Measurements from ENCODE around the gene TNNI3K.

Gene TNNI3K

DNA sequence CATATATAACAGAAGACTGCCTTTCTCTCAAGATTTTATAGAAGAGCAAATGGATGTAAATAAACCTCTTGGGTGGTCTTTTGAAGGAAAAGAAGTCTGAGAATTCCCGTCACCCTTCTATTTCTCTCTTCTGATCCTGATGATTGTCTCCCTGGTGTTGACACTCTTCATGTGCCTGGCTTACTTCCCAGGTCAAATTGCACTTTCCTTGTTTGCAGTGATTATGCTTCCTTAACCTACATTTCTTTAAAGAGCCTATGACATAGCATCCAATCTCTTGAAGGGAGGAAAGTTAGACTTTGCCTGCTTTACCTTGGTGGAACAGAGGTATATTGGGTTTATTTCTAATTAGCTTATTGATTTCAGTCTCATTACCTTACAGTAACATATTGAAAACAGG lies 197.1 kb downstream of the TNNI3K start:
- DNase-seq (ENCODE audit: low read depth in 3 of 3, low spot score in 1 of 3), result no peak

DNA sequence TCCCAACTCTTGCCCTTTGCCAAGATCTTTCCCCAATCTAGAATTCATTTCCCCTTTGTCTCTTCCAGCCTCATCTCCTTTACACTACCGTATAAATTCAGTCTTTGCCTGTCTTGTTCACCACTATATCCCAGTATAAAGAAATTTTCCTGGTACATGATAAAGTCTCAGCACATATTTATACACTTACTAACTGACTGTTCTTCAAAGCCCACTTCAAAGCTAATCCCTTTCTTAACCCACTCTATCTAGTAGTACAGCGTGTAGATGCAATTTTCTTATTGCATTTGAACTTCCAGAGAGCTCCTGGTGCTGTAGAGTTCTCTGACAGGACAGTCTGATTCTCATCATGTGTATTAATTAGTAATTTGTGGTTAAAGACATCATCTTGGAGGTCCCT lies 199.1 kb downstream of the TNNI3K start:
- DNase-seq (ENCODE audit: low read depth in 3 of 3, low spot score in 1 of 3), result no peak

DNA sequence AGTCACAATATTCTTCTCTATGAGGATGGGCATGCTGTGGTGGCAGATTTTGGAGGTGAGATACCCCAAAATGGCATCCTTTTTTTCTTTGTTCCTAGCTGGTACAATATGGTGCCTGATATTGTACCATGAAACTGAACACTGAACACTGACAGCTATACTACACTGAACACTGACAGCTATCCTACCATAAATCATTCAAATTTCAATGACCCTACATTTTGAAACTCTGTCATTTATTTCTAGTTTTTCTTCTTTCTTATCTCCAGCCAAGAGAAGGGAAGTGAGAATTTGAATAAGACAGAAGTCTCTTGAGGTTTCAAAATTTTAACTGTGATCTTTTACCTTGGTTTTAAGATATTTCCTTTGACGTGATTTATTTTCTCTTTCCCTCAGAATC lies 200.9 kb downstream of the TNNI3K start:
- no peak for DNase-seq (ENCODE audit: low read depth in 3 of 3, low spot score in 1 of 3)

DNA sequence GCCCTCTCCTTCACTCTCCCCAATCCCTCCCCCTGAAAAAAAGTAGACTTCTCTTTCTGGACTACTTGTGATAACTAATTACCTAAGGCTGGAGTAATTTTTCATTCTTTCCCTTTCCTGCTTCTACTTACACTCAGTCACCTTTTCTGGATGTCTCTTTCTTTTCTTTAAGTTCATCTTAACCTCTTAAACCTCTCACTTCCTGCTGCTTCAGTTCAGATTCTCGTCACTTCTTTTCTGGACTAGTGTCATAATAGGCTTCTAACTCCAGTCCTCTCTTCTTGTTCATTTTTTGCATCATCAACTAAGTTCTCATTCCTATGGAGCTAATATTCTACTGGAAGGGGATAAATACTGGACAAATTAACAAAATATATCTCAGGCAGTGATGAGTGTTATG lies 201.8 kb downstream of the TNNI3K start:
- DNase-seq (ENCODE audit: low read depth in 3 of 3, low spot score in 1 of 3), result no peak

DNA sequence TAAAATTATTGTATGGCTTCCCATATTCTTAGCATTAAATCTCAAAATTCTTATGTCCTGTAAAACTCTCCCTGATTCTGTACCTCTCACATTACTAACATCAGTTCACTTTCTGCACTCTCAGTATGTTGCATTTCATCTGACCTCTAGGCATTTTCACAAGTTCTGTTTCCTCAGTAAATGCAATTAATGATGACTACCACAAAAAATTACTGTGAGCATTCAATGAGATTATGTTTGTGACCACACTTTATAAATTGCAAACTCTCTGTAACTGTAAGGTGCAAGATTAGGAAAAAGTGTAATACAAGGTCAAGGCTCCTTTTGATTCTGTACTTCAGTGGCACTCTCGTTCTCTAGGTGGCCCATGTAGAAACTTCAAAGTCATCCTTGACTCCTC lies 216.8 kb downstream of the TNNI3K start:
- no peak for DNase-seq (ENCODE audit: low read depth in 3 of 3, low spot score in 1 of 3)

DNA sequence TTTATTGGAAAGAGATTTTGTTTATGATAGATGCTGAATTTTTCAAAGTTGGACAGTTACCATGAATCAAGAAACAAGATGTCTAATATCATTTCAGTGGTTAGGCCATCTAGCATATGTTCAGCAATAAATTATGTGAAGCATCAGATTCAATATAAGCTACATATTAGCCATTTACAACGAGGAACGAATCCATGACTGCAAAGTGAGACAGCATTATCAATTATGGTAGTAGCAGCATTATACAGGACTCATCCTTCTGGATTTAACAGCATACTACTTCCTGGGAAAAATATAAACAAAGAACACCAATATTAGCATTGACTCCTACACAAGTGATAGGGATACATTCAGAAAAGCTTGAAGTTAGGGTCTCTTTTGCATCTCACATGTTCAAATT lies 218.1 kb downstream of the TNNI3K start:
- DNase-seq (ENCODE audit: low read depth in 3 of 3, low spot score in 1 of 3), result no peak

DNA sequence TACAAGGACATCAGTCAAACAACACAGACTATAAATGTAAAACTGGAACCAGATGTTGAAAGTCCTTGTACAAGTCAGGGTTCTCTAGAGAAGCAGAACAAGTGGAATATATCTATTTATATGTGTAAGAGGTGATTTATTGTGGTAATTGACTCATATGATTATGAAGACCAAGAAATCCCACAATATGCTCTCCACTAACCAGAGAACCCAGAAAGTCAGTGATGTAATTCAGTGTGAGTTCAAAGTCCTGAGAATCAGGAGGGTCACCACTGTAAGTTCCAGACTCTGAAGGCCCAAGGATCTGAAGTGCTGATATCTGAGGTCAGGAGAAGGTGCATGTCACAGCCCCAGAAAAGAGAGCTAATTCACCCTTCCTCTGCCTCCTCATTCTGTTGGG lies 220.2 kb downstream of the TNNI3K start:
- no peak for DNase-seq (ENCODE audit: low read depth in 3 of 3, low spot score in 1 of 3)

DNA sequence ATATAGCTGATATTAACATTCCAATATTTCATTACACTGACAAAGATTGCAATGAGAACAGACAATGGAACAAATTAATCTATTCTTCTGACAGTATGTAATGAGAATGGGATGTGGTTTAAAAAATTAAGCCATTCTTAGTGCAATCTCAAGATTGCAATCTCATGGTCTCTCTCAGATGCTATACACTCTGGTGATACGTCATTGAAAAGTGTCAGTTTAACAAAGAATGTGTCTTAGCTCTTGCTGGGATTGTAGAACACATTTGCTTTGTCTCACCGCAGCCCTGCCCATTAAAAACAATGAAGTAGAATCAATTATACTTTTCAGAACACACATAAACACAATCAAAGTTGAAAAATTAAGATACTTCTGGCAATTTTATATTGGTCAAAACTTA lies 222.1 kb downstream of the TNNI3K start:
- no peak for DNase-seq (ENCODE audit: low read depth in 3 of 3, low spot score in 1 of 3)

DNA sequence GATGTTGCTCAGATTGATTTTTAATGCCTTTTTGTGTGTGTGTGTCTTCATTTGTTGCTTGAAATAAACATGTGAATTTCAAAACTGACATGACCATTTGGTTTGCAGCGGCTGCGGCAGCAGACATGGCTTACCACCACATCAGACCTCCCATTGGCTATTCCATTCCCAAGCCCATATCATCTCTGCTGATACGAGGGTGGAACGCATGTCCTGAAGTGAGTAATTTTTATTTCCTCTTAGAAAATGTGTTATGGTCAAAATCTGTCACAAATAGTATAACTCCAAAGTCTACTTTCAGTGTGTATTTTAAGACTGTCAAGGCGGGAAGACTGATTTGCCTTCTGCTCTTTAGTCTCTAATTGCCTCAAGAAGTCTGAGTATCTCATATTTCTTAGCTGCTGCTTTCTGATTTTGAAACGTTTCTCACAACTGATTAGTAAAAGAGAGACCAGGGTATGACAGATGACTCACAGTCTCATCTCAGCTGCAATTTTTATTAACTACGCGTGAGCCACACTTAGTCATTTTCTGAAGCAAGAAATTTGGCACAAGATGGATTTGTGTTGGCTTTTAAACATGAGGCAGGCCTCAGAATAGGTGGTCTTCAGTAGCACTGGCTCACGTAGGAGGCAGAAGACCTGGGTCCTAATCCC lies 228.3 kb downstream of the TNNI3K start:
- DNase-seq (ENCODE audit: low read depth in 3 of 3, low spot score in 1 of 3), result no peak

DNA sequence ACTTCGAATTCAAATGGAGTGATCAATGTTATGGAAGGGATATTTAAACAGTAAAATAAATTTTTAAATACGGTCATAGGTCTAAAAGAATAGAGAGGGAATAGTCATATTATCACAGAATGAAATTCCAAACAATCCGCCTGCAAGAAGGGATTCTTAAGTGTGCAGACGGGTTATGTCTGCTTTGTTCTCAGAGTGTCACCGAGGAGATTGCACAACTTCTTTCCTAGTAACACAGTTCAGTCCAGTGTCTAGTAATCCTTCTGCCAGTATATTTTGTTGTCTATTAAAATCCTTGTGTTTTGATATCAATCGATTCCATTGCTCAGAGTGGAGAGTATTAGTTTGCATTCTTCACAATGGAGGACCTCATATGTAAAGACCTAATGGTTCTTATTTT lies 228.8 kb downstream of the TNNI3K start:
- DNase-seq (ENCODE audit: low read depth in 3 of 3, low spot score in 1 of 3), result no peak

DNA sequence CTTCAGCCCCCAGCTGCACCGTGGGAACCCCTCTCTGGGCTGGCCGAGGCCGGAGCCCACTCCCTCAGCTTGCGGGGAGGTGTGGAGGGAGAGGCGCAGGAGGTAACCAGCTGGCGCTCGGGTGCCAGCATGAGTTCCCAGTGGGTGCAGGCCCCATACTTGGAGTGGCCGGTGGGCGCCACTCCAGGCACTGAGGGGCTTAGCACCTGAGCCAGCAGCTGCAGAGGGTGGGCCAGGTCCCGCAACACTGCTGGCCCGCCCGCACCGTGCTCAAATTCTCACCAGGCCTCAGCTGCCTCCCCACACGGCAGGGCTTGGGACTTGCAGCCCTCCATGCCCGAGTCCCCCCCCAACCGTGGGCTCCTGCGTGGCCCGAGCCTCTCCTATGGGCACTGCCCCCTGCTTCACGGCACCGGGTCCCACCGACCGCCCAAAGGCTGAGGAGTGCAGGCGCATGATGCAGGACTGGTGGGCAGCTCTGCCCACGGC lies 230.1 kb downstream of the TNNI3K start:
- no peak for DNase-seq (ENCODE audit: low read depth in 3 of 3, low spot score in 1 of 3)

DNA sequence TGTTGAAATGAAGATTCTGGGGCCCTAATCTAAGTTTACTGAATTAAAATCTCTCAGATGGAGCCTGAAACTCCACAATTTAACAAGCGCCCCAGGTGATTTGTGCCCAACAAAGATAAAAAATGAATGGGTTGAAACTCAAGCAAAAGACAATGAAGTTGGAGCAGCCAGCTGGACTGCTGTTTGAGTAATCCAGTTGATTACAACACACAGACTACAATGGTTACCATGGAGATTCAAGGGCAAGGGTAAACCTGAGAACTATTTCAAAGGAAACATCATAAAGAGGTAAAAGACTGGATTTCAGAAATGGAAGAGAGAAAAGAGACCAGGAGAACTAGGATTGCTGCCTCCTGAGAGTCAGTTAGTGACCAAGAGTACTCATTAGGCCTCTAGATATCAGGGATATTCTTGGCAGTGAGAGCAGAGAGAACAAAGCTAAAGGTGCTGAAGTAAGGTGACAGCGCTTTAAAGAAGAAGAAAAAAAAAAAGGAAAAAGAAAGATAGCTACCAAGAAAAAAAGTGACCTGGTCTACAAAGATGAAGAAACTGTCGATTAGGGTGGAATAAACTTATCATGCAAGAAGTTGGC lies 232.7 kb downstream of the TNNI3K start:
- DNase-seq (ENCODE audit: low read depth in 3 of 3, low spot score in 1 of 3), result no peak

DNA sequence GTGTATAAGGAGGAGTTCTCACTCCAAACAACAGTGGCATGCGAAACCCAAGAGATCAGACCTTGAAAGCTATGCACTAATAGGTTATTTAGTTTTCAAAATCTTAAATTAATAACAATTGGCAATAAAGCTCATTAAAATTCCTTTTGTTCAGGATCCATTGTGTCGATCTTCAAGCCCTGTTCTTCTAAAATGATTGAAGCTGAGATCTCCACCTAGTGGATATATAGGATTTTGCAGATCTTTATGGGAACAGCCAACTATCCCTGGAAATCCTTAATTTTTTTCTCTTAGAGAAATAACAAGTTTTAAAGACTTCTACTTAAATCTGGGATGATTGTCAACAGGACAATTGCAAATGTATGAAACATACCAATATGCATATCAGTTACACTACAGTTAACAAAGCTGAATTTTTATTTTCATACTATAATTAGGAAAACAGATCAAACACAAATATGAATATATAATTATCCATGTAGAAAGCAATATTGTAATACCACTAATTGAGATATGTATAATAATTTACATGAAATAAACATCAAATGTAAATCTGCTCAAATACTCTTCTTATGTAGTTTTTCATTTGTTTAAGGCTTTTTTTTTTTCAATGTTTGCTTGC lies 233.9 kb downstream of the TNNI3K start:
- DNase-seq (ENCODE audit: low read depth in 3 of 3, low spot score in 1 of 3), result no peak

DNA sequence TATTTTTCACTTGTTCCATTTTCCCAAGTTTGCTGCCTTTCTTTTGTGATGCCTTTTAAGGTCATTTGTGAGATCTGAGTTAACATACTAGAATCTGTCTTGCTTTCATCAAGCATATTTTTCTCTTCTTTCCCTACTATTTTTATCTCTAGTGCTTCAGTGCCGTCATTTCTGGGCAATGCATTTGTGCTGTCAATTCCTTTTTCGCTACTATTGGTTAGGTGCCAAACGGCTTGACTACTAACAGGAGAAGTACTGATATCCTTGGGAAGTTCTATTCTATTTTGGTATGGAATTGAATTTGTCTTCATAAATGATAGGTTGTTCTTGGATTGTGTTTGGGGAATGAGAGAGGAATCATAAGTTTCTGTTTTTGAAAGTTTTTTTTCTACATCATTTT lies 235.1 kb downstream of the TNNI3K start:
- DNase-seq (ENCODE audit: low read depth in 3 of 3, low spot score in 1 of 3), result no peak

DNA sequence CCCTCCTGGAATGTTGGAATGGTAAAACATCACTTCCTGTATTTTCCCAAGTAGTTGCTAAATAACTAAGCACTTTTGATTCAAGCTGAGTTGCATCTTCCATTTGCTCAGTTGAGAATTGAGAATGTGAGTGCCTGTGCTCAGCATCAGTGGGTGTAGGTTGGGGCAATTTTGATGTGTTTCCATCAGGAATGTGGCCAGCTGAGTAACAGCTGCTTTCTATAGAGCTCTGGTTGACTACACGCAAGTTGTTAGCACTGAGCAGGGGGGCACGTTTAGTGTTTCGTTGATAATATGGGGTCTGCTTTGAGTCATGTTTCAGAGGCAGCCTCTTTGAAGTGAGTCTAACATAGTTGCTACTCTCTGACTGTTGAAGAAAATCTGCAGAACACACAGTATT lies 235.7 kb downstream of the TNNI3K start:
- DNase-seq (ENCODE audit: low read depth in 3 of 3, low spot score in 1 of 3), result no peak

DNA sequence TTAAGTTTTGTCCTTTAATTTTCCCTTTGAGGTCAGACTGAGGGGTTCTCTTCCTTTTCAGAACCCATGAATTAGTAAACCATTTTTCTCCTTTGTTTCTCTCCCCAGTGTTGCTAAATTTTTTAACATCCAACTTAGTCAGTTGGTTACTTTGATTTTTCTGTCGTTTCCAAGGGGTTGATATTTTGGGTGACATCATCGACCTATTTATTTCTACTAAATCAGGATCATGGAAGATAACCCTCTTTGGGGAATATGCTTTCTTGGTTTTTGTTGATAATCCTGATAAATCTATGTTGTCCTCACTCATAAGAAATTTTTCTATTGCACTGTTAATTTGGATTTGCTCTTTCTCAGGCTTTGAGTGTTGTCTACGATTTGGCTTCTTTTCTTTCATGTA lies 236.3 kb downstream of the TNNI3K start:
- DNase-seq (ENCODE audit: low read depth in 3 of 3, low spot score in 1 of 3), result no peak

DNA sequence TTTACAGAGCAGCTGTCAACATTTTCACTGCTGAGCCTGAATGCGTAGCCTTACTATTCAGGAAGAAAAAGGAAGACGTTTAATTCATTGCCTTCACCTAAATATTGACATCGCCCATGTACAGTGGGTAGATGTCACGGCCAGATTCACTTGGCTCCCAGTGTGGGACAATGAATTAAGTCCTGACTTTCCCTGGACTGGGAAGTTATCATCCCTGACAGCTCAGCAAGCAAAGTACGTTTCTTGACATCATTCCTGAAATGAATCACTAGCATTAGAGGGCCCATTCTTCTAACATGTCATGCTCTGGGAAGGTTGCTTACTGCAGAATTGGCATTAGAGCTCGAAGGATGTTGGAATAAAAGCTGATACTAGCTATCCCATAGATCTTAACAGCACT lies 239.4 kb downstream of the TNNI3K start:
- DNase-seq (ENCODE audit: low read depth in 3 of 3, low spot score in 1 of 3), result no peak

DNA sequence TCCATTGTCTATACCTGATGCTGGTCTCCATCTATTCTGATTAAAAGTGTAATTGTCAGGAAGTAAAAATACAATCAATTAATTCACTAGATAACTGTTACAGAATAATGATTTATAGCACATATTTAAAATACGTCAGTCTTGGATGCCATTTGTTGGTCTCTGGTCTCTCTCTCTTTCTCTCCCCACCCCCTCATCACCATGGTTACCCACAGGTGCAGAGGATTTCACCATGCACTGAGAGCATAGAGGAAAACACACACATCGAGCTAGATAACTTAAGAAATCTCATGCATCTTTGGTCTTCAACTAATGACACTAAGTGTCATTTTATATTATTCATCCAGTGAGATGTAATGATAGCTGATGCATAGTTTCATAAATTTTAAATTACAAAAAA lies 243.8 kb downstream of the TNNI3K start:
- DNase-seq (ENCODE audit: low read depth in 3 of 3, low spot score in 1 of 3), result no peak

DNA sequence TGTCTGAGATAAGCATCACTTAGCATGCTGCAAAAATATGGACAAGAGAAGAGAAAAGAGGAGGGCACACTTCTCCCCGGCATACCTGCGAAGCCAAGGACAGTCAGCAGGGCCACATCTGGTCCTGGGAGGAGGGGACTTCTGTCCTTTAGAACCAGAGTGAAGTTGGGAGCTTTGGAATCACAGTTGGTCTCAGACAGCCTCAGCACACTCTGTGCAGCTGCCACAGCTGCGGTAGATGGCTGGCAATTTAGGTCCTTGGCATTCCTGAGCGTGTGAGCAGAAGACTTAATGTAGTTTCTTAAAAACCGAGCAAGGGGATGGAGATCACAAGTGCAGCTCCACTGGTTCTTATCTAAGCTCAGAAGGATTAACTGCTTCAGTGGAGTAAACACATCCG lies 244.9 kb downstream of the TNNI3K start:
- DNase-seq (ENCODE audit: low read depth in 3 of 3, low spot score in 1 of 3), result no peak

DNA sequence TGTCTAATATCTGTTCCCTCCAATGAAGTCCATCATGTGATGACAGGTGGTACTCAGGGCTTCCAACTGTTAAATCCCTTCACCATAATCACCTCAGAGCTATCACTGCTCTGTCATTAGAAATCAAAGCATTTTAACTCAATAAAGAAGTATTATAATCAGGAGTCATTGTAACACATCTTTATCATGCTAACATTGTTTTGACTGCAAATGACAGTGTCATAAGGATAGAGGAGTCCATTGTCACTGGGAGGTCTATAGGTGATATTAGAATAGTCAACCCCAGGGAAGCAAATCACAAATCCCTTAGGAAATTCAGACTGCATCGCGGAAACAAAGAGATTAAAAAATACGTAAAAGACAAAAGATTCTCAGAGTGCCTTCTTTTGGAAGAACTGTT lies 246.4 kb downstream of the TNNI3K start:
- DNase-seq (ENCODE audit: low read depth in 3 of 3, low spot score in 1 of 3), result no peak

DNA sequence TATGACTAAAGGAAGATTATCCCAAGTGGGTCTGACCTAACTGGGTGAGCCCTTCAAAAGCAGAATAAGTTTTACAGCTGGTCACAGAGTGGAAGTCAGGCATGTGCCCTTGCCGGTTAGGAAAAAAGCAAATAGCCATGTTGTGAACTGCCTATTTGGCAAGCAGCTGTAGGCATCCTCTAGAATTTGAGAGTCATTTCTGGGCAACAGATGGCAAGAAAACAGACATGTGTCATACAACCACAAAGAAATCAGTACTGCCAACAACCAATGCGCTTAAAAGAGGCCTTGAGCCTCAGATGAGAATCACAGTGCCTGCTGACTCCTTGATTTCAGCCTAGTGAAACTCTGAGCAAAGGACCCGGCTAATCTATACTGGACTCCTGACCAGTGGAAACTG lies 250.4 kb downstream of the TNNI3K start:
- no peak for DNase-seq (ENCODE audit: low read depth in 3 of 3, low spot score in 1 of 3)

DNA sequence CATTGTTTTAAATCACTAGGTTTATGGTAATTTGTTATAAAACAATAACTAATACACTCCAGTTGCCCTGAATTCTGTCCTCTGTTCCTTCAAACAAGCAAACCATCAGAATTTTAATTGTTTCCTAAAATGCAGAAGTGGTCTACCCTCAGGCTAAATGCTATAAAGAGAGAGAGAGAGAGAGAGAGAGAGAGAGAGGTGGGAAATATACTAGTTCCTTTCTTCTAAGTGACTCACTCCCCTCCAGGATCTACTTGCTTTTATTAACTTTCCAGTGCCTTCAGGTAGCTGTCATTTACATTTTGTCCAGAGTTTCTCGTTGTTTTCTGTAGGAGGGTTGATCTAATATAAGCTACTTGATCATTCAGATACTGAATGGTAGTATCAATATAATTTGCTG lies 250.8 kb downstream of the TNNI3K start:
- DNase-seq (ENCODE audit: low read depth in 3 of 3, low spot score in 1 of 3), result no peak

DNA sequence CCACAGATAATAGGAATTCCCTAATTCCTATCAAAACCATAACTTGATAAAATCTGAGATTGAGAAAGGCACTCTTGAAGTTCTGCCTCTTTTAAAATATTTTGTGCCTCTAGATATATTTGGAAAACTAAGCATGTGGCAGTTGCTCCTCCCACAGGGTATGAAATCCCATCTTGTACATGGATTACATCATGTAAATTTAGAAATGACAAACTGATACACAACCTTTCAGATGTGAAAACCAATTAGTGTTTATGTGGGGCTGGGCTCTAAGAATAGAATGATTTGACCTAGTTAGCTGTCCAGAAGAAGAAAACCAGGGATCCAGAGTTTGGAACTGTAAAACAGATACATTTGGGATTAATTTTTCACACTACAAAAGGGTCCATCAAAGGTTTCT lies 261.5 kb downstream of the TNNI3K start:
- DNase-seq (ENCODE audit: low read depth in 3 of 3, low spot score in 1 of 3), result no peak
